ENCODE measurements around the gene FRMPD4. TPM values are rescaled to one million over a fixed set of nuclear protein-coding genes. Genes with fewer than 3 reads are reported as not detected.
A peak's percentile ranks its signal among the peaks of the same experiment; 100 is the strongest.
"Not testable (repeated sequence)": the region's sequence is repeated elsewhere in the genome, so short reads cannot be mapped to it uniquely, and the experiment has no call there.

The FRMPD4 gene
- total RNA-seq, 2 donors from 2014 or later = not detected

DNA sequence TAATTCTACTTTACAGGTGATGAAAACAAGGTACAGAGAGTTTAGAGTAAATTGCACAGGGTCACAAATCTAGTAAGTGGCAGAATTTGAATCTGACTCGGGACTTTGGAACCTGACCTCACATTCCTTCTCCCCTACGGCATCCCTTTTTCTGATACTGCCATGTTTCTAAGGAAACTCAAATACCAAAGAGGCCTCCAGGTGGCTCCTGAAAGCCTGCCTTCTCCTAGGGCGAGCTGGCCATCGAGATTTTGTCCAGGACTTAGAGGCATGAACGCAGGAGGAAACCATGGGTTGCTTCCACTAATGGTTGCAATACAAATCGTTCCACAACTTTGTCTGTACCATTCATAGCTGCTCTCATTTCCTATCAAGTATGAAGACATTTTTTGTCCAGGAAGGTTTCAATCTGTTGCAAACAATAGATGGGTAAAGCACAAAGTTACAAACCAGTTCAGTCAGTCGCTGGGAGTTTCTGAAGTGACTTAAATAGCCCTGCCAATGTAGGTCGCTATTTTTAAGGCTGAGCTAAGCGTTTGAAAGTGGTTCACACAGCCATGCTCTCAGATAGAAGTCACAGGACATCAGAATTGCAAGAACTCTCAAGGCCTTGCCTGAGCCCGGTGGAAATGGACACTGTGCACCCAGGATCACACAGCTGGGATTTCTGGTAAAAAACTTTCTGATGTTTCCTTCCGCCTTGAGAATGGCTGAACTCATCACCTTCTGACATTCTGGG, 356.3 kb downstream of the FRMPD4 start:
- Mint-ChIP-seq H3K4me1 (ENCODE audit: low read depth) (no peaks in the 10 kb centered on the region), H3K27ac (no peak overlapping the region), H3K4me3 (no peak overlapping the region), H3K27me3 (ENCODE audit: low read depth) (no peaks in the 10 kb centered on the region), H3K36me3 (ENCODE audit: insufficient read depth in 2 of 2) (no peaks in the 10 kb centered on the region), H3K9me3 (no peaks in the 10 kb centered on the region)
- DNase-seq = no peak
- no peak for ATAC-seq (replicated peaks in 1 of 2)

DNA sequence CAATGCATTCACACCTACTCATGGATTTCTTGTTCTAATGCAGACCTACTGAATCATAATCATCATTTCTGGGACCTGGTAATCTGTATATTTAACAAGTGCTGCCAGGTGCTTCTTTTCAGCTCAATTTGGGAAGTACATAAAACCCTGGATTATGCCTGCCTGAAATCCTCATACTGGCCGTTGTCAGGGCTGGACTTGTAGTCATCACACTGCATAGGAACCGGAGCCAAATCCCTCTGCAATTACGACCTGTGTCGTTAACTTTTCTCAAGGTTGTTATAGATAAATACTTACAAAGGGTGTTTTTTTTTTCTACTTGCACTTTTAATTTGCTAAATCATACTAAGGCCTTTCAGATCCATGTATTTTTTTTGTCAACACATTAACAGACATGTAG, 358.1 kb downstream of the FRMPD4 start:
- Mint-ChIP-seq H3K36me3 (ENCODE audit: insufficient read depth in 2 of 2) (no peaks in the 10 kb centered on the region), H3K27ac (no peak overlapping the region), H3K27me3 (ENCODE audit: low read depth) (no peaks in the 10 kb centered on the region), H3K4me3 (no peak overlapping the region), H3K9me3 (no peaks in the 10 kb centered on the region), H3K4me1 (ENCODE audit: low read depth) (no peaks in the 10 kb centered on the region)
- no peak for ATAC-seq (replicated peaks in 1 of 2)
- DNase-seq = no peak

DNA sequence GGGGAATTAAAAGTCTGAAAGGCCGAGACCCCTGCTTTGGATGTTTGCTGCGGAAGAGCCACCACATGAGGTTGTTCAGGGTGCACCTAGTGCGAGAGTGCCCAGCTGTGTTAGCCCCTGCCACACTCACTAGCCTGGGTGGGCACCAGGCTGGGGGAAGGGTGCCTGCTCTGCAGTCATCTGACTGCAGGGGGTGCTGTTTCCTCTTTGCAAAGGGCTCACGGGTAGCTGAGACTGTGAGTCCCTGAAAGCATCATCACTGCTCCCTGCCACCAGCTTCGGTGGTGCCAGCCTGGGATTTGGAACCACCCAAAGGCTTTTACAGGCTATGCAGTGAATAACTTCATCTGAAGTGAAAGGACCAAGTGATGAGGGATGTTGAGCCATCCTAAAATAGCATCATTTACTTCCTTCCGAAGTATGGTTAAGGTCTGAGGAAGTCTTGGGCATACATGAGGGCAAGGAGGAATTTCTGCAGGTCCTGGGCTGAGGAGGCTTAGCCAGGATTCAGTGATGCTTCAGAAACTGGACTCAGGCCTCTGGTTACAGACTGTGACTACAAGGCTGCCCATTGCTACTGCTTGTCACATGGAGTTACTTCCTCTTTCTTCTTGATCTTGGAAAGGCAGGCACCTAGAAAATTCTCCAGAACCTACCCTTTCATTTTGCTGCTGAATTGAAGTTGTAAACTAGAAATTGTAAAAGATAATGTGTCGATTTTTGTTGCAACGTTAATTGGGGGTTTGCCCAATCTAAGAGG, 359.7 kb downstream of the FRMPD4 start:
- H3K36me3 Mint-ChIP-seq (ENCODE audit: insufficient read depth in 2 of 2) = no peaks in the 10 kb centered on the region
- no peaks in the 10 kb centered on the region for H3K4me1 Mint-ChIP-seq (ENCODE audit: low read depth)
- no peaks in the 10 kb centered on the region for H3K27me3 Mint-ChIP-seq (ENCODE audit: low read depth)
- no peaks in the 10 kb centered on the region for H3K9me3 Mint-ChIP-seq
- H3K27ac Mint-ChIP-seq = no peak overlapping the region
- no peak overlapping the region for H3K4me3 Mint-ChIP-seq
- DNase-seq (peak; percentile 2 to 11), ATAC-seq (replicated peaks in 1 of 2) (no peak)

DNA sequence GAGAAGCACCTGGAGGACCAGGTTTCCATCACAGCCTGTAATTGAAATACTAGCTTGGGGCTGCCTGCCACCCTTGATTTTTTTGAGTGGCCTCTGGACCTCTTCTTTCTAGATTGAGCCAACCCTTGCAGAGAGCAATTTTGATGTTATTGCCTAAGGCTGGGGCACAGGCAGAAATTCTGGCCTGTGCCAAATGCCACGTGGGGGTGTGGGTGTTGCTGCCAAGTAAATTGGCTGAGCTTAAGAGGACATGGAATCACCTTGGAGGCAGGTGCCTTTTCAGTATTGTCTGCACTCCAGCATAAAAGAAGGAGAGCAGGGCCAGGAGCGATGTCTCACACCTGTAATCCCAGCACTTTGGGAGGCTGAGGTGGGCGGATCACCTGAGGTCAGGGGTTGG, 366.9 kb downstream of the FRMPD4 start:
- Mint-ChIP-seq H3K27me3 (ENCODE audit: low read depth) (no peaks in the 10 kb centered on the region), H3K36me3 (ENCODE audit: insufficient read depth in 2 of 2) (no peaks in the 10 kb centered on the region), H3K27ac (no peak overlapping the region), H3K4me1 (ENCODE audit: low read depth) (no peaks in the 10 kb centered on the region), H3K9me3 (no peaks in the 10 kb centered on the region), H3K4me3 (no peak overlapping the region)
- ATAC-seq (replicated peaks in 1 of 2) = no peak
- DNase-seq = no peak

GRCh38 chrX:12515384-12515783, 377.1 kb downstream of the FRMPD4 start:
- not testable (repeated sequence) for H3K27ac Mint-ChIP-seq; H3K9me3 Mint-ChIP-seq; H3K27me3 Mint-ChIP-seq (ENCODE audit: low read depth); ATAC-seq (replicated peaks in 1 of 2); DNase-seq; H3K4me1 Mint-ChIP-seq (ENCODE audit: low read depth); H3K36me3 Mint-ChIP-seq (ENCODE audit: insufficient read depth in 2 of 2); H3K4me3 Mint-ChIP-seq

GRCh38 chrX:12526306-12526705, 388.0 kb downstream of the FRMPD4 start:
- DNase-seq = no peak
- Mint-ChIP-seq H3K36me3 (ENCODE audit: insufficient read depth in 2 of 2) (no peaks in the 10 kb centered on the region), H3K27me3 (ENCODE audit: low read depth) (peaks cover 18% of the 10 kb centered on the region), H3K4me1 (ENCODE audit: low read depth) (no peaks in the 10 kb centered on the region), H3K27ac (no peak overlapping the region), H3K4me3 (no peak overlapping the region), H3K9me3 (no peaks in the 10 kb centered on the region)
- no peak for ATAC-seq (replicated peaks in 1 of 2)

DNA sequence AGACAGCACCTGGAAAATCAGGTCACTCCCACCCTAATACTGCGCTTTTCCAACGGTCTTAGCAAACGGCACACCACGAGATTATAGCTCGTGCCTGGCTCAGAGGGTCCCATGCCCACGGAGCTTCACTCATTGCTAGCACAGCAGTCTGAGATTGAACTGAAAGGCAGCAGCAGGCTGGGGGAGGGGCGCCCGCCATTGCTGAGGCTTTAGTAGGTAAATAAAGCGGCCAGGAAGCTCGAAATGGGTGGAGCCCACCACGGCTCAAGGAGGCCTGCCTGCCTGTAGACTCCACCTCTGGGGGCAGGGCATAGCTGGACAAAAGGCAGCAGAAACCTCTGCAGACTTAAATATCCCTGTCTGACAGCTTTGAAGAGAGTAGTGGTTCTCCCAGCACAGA, 399.8 kb downstream of the FRMPD4 start:
- not testable (repeated sequence) for H3K27me3 Mint-ChIP-seq (ENCODE audit: low read depth); H3K4me1 Mint-ChIP-seq (ENCODE audit: low read depth); H3K9me3 Mint-ChIP-seq; ATAC-seq (replicated peaks in 1 of 2); H3K36me3 Mint-ChIP-seq (ENCODE audit: insufficient read depth in 2 of 2); H3K4me3 Mint-ChIP-seq; H3K27ac Mint-ChIP-seq; DNase-seq

DNA sequence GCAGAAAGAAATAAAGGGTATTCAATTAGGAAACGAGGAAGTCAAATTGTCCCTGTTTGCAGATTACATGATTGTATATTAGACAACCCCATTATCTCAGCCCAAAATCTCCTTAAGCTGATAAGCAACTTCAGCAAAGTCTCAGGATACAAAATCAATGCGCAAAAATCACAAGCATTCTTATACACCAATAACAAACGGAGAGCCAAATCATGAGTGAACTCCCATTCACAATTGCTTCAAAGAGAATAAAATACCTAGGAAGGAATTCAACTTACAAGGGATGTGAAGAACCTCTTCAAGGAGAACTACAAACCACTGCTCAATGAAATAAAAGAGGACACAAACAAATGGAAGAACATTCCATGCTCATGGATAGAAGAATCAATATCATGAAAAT, 404.0 kb downstream of the FRMPD4 start:
- H3K27ac Mint-ChIP-seq; DNase-seq; ATAC-seq (replicated peaks in 1 of 2); H3K9me3 Mint-ChIP-seq; H3K4me3 Mint-ChIP-seq; H3K27me3 Mint-ChIP-seq (ENCODE audit: low read depth); H3K4me1 Mint-ChIP-seq (ENCODE audit: low read depth); H3K36me3 Mint-ChIP-seq (ENCODE audit: insufficient read depth in 2 of 2): not testable (repeated sequence)

DNA sequence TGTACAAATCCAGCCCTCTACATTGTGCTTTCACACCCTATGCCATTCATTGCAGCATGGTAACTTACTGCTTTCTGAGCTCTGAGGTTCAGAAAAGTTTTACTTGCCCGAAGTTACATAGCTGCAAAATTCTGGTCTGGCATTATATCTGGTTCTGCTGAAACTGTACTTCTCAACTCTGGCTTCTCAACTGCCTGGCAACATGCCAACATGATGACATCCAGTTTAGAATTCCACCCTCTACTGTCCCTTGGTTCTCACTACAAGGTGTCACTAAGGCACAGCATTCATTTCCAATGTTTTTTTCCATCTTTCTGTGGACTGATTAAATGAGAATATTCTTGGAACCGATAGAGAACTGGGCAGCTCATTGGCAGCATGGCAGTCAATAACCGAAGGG, 410.1 kb downstream of the FRMPD4 start:
- Mint-ChIP-seq H3K4me3 (no peak overlapping the region), H3K9me3 (no peaks in the 10 kb centered on the region), H3K36me3 (ENCODE audit: insufficient read depth in 2 of 2) (no peaks in the 10 kb centered on the region), H3K27ac (no peak overlapping the region), H3K4me1 (ENCODE audit: low read depth) (no peaks in the 10 kb centered on the region), H3K27me3 (ENCODE audit: low read depth) (no peaks in the 10 kb centered on the region)
- DNase-seq = no peak
- ATAC-seq (replicated peaks in 1 of 2) = no peak

GRCh38 chrX:12548746-12549145, 410.5 kb downstream of the FRMPD4 start:
- no peak overlapping the region for H3K4me3 Mint-ChIP-seq
- H3K27ac Mint-ChIP-seq = no peak overlapping the region
- DNase-seq (peak in 1 of 2 donors; percentile 2), ATAC-seq (replicated peaks in 1 of 2) (no peak)
- no peaks in the 10 kb centered on the region for H3K9me3 Mint-ChIP-seq
- no peaks in the 10 kb centered on the region for H3K27me3 Mint-ChIP-seq (ENCODE audit: low read depth)
- H3K4me1 Mint-ChIP-seq (ENCODE audit: low read depth) = no peaks in the 10 kb centered on the region
- H3K36me3 Mint-ChIP-seq (ENCODE audit: insufficient read depth in 2 of 2) = no peaks in the 10 kb centered on the region

DNA sequence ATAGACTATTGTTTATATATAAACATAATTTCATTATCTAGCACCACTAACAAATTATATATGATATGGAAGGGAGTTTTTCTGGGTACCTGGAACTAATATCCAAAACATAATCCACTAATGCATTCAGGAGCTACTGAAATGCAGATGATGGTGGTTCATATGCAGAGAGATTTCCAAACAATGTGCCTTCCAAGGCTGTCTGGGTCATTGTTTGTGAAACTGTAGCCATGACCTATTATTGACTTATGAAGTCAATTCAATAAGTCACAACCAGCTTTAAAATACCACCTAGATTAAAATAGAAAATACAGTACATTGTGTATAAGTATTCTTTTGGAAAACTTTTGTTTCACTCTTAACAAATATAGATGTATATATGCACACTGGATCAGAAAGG, 415.9 kb downstream of the FRMPD4 start:
- Mint-ChIP-seq H3K4me1 (ENCODE audit: low read depth) (no peaks in the 10 kb centered on the region), H3K27me3 (ENCODE audit: low read depth) (peaks cover 14% of the 10 kb centered on the region), H3K36me3 (ENCODE audit: insufficient read depth in 2 of 2) (no peaks in the 10 kb centered on the region), H3K4me3 (no peak overlapping the region), H3K9me3 (peaks cover 0 to 1% of the 10 kb centered on the region in 2 donors), H3K27ac (no peak overlapping the region)
- ATAC-seq (replicated peaks in 1 of 2) (no peak), DNase-seq (no peak)

- no peak overlapping the region for H3K27ac Mint-ChIP-seq
- ATAC-seq (replicated peaks in 1 of 2) (no peak), DNase-seq (no peak)
- H3K4me3 Mint-ChIP-seq = no peak overlapping the region
- H3K4me1 Mint-ChIP-seq (ENCODE audit: low read depth) = no peaks in the 10 kb centered on the region
- peaks cover 0 to 1% of the 10 kb centered on the region in 2 donors for H3K9me3 Mint-ChIP-seq
- peaks cover 19% of the 10 kb centered on the region for H3K27me3 Mint-ChIP-seq (ENCODE audit: low read depth)
- no peaks in the 10 kb centered on the region for H3K36me3 Mint-ChIP-seq (ENCODE audit: insufficient read depth in 2 of 2)
Measured at GRCh38 chrX:12563121-12563520, 424.8 kb downstream of the FRMPD4 start.

DNA sequence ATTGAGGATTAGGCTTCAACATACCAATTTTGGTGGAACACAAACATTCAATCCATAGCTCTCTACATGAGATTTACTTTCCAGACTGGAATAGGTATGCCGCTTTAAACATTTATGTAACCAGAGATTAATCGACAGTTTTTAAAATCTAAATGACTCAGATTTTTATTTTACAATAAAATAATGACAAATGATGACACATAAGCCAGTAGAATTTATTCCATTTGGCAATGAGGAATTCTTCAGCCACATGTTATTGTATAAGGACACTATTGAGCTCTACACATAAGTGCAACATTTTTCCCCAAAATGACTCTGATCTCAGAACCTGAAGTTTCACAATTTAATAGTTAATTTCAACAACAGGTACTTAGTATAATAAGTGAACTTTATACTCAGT, 425.9 kb downstream of the FRMPD4 start:
- ATAC-seq (replicated peaks in 1 of 2) = no peak
- Mint-ChIP-seq H3K27ac (no peak overlapping the region), H3K4me1 (ENCODE audit: low read depth) (no peaks in the 10 kb centered on the region), H3K27me3 (ENCODE audit: low read depth) (peaks cover 15% of the 10 kb centered on the region), H3K9me3 (no peaks in the 10 kb centered on the region), H3K4me3 (no peak overlapping the region), H3K36me3 (ENCODE audit: insufficient read depth in 2 of 2) (no peaks in the 10 kb centered on the region)
- no peak for DNase-seq

DNA sequence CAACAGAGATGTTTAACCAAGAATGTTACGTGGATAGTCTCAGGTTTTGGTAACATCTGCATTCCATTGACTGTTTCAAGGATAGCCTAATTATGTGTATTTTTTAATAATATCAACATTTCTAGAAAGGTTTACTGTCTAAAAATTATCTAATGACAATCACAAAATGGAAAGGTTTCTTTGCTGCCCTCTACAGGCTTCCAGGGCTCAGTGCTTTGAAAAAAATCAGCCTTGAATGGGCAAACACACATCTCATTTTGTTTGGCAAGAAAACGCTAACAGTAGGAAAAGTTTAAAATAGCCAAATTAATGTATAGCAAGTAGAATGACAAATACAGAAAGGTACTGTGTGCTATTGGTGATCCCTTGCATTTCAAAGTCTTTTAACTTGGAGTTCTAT, 429.6 kb downstream of the FRMPD4 start:
- no peak for ATAC-seq (replicated peaks in 1 of 2)
- H3K27me3 Mint-ChIP-seq (ENCODE audit: low read depth) = peaks cover 15% of the 10 kb centered on the region
- H3K36me3 Mint-ChIP-seq (ENCODE audit: insufficient read depth in 2 of 2) = no peaks in the 10 kb centered on the region
- H3K4me3 Mint-ChIP-seq = no peak overlapping the region
- DNase-seq = no peak
- no peak overlapping the region for H3K27ac Mint-ChIP-seq
- no peaks in the 10 kb centered on the region for H3K9me3 Mint-ChIP-seq
- no peaks in the 10 kb centered on the region for H3K4me1 Mint-ChIP-seq (ENCODE audit: low read depth)

Measured in activated T-cell treated with anti-CD3 and anti-CD28 coated beads, Interleukin-2, amount 50 U/mL, for 72 hours (primary cell).